Fibroblast of gingiva (primary cell): ENCODE measurements around the gene CLCN4.

Experiments used
- DNase-seq: peaks from one replicate; pipeline ENCODE4 v3.0.0-alpha.2; 2011; ENCODE audit warnings: low read depth

CLCN4 gene

DNA sequence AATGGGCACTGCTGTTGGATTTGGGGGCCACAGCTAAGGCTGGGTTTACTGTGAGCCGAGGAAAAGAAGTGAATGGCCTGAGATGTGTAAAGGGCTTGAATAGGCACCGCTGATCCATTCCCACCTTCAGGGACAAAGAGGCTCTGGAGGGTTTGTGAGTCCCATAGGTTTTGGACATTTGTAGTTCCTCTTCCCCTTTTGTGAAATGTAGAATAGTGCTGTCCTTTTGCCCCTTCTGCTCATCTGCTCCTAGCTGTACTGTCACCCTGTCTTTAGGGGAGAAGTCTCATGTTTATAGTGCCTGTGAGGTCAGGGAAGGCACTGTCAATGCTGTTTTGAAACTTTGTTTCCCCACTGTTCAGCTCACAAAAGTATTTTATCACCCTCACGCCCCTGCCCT, 26.4 kb upstream of the CLCN4 start:
- no peak for DNase-seq

DNA sequence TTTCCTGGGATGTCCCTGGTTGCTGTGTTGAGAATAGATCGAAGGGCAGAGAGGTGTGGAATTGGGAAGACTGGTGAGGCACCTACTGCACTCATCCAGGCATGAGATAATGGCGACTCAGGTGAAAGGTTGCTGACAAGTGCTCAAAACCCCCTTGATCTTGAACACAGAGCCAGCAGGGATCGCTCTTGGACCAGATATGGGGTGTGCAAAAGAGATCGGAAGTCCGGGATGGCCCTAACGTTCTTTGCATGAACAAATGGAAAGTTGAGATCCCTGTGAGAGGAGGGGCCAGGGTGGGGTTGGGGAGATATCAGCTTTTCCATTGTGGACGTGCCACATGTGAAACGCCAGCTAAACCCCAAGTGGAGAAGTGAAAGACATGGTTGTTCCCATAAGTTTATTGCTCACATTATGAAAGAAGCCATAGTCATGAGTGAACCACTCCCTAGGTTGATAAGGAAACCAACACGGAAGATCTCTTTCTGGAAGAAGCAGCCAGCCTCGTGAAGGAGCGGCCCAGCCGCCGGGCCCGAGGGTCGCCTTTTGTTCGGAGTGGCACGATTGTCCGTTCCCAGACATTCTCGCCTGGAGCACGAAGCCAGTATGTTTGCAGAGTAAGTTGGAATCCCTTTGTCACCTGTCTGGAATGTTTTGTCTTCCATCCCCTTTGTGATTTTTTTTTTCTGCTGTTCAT, 22.6 kb upstream of the CLCN4 start:
- no peak for DNase-seq

DNA sequence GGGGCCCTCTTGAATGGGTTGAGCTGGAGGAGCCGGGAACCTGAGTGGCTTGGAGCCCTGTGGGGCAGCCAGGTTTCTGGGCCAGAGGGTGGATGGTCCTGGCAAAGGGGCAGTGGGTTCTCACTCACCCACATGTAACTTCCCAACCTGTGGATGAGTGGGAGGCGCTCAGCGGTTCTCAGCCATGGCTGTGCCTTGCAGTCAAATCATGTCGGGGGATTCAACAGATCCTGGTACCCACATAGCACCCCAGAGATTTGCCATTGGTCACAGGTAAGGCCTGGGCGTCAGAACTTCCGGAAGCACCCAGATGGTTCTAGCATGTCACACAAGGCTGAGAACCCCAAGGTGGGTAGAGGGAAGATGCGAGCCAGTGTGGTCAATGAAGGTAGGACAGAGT, 21.9 kb upstream of the CLCN4 start:
- no peak for DNase-seq

DNA sequence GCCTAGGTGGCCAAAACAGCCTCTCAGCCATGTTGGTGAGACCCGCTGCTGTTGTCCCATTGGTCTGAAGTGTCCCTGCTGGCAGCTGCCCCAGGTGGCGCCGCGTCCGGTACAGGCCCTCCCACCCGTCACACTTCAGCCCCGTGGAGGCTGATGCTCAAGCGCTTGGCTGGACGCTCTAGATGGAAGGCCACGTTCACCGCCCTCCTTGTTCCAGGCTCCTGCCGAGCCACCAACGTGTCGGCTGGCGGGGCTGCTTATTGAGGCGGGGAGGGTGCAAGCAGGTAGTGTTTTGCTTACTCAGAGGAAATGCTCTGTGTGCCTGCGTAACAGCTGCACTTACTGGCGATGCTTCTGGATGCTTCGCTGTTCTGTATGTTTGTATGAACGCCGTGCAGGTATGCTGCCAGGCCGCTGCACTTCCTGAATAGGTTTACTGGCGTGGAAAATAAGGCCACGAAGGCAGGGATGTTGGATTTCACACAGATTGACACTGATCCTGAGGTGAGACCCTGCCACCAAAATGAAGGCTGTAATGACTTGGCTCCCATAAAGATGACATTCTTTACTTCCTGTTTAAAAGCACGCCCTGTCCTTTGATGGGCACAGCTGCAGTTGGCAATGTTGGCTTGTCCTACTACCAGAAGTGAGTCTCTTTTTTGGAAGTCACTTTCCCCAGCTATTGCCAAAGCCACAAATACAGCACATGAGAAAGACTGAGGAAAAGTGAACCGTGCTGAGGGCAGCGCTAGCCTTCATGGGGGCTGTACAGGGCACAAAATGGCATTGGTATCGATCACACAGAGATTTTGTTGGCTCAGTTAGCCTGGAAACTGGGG, 21.0 kb upstream of the CLCN4 start:
- no peak for DNase-seq

DNA sequence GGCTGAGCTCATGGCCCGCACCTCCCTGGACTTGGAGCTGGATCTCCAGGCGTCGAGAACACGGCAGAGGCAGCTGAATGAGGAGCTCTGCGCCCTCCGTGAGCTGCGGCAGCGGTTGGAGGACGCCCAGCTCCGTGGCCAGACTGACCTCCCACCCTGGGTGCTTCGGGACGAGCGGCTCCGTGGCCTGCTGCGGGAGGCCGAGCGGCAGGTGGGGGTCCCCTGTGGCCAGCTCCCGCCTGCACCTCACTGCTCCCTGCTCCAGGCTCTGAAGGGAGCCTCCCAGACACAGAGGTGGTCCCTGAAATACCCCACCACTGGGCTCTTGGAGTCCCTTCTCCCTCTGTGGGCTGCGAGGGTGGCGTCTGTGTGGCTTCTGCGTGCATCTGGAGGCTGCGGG, 18.0 kb upstream of the CLCN4 start:
- DNase-seq = no peak

DNA sequence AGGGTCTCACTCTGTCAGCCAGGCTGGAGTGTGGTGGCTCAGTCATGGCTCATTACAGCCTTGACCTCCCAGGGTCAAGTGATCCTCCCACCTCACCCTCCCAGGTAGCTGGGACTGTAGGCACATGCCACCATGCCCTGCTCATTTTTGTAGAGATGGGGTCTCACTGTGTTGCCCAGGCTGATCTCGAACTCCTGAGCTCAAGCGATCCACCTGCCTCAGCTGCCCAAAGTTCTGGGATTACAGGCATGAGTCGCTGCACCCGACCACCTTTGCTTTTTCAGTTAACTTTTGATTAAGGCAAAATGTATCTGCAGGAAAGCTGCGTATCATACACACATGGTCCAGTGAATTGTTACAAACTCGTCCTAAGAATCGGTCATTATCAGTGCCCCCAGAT, 16.5 kb upstream of the CLCN4 start:
- no peak for DNase-seq

DNA sequence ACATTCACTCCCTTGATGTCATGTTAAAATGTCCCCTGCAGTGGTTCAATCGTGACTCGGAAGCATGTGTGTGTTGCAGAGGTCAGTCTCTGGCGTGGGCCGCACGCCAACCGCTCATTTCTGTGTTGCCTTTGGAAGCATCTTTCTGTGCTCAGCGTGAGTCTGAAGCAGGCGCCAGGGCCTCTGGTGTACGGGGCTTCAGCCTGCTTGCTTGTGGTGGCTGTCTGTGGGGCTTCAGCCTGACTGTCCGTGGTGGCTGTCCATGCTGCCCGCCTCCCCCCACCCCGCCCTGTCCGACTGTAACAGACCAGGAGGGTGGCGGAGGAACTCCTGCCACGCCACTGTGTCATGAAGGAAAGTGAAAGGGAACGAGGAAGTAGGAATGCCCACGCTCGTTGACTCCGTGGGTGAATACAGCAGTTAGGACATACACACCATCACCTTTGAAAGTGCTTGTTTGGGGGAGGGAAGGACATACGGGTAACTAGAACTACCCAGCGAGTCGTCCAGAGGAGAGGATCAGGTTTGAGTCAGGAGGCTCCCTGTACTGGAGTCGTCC, 14.7 kb upstream of the CLCN4 start:
- DNase-seq = no peak

DNA sequence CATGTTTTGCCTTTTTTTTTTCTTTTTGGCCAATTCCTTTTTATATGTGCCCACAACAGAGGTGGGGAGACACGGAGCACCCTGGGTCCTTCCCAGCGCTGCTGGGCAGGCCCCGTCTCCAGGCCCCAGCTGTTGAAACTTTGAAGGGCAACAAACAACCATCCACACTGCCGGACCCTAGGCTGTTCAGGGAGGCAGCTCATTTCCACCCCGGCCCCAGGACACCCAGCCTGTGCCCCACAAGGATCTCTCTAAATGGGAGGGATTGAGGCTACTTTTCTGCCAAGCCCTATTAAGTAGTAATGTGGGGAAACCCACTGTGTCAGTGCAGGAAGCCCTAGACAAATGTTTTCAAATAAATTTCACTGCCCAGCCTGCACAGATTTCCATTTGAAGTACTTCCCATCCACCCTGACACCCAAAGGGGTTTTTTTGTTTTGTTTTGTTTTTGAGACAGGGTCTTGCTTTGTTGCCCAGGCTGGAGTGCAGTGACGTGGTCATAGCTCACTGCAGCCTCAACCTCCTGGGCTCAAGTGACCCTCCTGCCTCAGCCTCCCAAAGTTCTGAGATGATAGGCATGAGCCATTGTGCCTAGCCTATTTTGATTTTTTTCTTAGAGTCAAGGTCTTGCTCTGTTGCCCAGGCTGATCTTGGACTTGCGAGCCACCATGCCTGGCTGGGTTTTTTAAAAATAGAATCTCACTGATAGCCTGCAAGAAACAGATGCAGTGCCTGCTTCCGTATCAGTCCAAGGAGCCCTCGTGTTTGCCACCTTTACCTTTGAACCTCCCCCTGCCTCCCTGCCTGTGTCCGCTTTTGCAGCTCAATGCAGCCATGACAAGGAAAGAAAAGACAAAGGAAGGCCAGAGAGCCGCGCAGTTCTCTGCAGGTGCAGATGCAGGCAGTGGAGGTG, 13.4 kb upstream of the CLCN4 start:
- no peak for DNase-seq

DNA sequence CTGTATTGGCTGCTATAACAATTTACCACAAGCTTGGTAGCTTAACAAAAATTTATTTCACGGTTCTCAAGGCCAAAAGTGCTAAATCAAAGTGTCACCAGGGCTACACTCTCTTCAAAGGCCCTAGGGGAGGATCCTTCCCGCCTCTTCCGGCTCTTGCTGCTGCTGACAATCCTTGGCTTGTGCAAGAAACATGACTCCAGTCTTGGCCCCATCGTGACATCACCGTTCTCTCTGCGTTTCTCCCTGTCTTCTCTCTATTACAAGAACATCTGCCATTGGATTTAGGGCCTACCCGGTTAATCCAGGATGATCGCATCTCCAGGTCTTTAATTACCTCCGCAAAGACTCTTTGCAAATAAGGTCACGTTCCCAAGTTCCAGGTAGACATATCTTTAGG, 10.4 kb upstream of the CLCN4 start:
- no peak for DNase-seq

DNA sequence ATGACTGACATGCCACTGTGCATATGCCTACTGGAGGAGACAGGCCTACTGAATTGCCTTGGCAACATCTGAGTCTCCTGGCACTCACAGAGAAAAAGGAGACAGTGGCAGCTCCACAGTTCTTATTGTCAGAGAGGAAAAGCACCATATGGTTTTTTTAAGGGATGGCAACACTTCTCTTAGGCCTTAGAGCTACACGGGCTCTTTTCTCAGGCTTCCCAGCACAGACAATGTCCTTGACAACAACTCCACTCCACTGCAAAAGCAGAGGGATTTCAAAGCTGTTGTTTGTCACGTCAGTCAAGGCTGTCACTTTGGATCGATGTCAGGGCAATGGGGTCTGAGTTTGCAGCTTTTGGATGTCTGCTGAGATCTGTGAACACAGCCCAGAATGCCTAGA, 4.7 kb upstream of the CLCN4 start:
- DNase-seq = no peak

DNA sequence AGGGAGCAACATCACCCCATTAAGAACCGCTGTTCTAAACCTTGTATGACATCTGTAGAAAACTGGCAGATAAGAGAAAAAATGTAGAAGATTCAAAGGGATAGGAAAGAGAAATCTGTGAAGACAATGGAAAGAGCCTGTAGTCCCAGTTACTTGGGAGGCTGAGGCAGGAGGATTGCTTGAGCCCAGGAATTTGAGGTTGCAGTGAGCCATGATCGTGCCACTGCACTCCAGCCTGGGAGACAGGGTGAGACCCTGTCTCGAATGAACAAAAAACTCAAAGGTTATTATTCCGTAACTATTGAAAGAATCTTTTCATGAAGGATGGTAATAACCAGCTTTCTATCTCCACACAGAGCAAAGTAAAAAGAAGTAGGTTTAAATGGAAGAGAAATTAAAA, 1.6 kb upstream of the CLCN4 start:
- DNase-seq = no peak

DNA sequence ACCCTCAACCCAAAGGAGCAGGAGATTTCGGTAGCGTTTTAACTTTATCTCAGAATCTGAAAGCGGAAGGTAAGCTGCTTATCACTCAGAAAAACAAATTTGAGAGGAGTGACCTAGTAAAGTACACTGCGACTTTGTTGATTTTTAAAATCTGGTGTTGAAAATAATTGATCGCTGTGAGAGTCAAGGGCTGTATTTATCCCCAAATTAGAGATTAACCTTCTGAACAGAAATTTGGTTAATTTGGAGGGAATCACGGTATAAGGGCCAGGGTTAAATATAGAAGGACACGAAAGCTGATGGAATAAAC, 212 bp downstream of the CLCN4 start:
- DNase-seq = no peak

DNA sequence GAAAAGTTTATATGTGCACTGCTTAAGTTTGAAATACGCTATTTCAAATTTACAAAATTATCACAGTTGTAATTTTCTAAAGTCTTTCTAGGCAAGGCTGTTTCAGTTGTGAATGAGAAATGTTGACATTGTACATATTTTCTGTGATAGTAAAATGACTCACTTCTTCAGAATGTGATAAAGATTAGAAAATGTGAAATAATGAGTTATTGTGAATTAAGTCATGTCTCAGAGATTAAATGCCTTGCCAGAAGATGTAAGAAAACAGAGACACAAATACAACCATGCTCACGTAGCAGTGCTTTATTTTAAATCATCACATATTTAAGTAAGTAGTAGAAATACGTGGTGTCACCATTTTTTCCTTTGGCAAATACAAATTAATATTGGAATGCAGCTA, 768 bp downstream of the CLCN4 start:
- no peak for DNase-seq

DNA sequence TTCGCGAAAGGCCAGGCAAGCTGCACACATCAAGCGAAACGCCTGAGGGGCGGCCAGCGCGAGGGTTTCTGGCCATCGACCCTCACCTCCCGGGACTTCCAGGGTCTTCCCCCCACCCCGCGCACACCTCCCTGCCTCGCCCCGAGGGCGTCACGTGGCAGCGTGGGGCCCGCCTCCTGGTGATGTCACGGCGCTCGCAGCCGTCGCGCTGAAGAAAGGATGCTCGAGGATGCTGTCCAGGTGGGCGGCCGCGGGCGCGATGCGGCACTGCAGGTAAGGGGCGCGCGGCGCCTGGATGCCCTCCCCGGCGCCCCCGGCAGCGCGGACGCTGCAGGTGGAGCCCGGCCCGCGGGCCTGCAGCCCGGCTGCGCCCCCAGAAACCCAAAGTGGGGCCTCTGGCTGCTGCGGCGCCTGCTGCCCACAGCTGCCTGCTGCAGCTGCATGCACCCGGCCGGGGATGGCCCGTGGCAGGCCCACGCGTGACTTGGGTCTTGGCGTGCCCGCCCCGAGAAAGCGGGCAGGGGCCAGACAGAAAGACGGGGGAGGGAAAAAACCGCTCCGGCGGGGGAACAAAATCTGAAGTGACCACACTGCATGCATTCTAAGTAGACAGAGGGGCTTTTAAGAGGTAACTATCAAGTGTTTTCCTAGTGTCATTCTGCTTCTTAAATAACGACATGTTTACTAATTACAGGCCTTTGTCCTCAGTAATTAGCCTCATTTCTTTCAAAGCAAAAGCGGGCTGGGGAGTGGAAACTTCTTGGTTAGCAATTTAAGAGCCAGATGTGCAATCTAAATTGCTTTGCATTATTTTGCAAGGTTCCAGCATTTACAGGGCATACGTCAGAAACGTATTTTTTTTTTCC, 1.7 kb downstream of the CLCN4 start:
- DNase-seq = no peak

DNA sequence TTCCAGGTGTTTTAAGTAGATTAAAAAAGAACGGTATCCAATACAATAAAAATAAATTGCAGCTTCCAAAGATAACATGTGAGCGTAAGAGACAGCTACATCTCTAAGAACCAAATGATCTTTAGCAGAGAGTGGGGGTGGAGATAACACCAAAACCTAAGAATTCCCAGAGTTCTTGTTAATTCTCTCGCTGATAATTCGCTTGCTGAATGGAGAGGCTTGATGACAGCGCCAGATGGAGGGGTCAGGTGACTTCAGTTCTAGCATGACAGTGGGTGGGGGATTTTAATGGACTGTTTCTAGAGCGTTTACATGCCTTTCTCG, 2.3 kb downstream of the CLCN4 start:
- DNase-seq = no peak

DNA sequence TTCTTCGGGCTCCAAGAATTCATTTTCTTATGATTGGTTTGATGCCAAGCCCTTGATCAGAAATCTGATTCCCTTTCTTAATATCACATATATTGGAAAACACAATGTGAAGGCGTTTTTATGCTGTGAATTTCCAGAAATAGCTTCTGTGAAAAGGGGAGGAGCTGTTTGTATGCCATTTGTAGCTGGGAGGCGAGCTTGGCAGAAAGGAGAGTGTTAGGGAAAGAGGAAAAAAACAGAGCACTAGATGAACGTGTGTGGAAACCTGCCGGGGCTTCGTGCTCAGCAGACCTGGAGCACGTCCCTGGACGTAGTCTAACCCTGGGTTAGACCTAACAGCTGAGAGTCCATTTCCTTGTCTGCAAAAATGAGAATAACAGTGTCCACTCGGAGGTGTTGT, 3.4 kb downstream of the CLCN4 start:
- DNase-seq = no peak

DNA sequence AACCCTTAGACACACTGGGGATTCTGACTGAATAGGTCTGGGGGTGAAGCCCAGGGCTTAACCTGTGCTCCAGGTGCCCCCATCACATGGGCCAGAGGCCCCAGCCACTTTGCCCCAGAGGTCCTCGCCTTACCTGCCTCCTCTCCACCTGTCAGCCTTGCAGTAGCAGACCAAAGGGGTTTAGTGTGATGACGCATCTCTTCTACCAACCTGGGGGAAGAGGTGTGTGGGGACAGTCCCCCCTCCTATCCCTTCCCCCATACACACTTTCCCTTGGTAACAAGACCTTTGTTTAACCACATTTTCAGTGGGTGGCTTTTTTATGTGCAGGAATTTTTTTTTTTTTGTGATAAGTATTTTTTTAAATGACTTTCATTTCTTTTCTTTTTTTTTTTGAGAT, 6.3 kb downstream of the CLCN4 start:
- DNase-seq = no peak

DNA sequence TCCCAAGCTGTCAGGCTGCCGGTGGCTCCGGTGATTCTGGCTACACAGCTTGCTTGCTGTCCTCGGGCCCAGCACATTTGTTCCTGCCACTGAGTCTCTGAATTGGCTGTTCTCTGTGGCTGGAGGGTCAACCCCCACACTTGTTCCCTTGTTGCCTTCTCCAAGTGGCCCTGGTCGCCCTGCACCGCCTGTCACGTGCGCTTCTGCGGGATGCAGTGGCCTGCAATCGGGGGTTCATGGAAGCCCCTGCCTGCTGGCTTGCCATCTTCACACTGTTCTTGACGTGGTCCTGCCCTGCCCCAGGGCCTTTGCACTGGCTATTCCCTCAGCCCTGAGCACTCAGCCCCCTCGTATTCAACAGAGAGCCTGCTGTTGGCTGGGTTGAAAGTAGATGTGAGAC, 8.1 kb downstream of the CLCN4 start:
- DNase-seq = no peak

DNA sequence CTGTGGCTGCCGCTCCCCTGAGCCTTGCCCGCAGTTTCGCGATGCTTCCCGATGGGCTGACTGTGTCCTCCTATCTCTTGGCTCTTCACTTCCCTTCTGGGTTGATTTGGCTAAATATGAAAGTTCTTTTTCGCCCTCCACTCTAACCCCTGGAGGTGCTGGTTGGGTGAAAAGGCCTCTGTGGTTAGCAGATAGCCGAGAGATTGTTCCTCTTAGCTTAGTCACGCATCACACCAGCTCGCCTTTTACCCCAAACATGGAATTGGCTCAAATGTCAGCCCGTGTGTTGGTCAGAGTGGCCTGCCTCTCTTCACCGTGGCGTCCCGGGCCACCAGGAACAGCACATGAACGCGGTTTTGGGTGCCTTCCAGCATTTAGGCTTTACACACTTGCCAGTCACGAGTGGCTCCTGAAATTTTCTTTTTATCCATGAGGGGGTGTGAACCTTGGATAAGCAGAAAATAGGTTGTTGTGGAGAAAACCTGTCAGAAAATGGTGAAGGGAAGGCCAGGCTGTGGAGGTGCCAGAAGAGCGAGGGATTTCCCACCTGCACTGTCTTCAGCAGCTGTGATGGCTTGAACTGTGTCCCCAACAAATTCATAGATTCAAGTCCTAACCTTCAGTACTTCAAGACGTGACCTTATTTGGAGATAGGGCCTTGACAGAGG, 8.9 kb downstream of the CLCN4 start:
- no peak for DNase-seq

DNA sequence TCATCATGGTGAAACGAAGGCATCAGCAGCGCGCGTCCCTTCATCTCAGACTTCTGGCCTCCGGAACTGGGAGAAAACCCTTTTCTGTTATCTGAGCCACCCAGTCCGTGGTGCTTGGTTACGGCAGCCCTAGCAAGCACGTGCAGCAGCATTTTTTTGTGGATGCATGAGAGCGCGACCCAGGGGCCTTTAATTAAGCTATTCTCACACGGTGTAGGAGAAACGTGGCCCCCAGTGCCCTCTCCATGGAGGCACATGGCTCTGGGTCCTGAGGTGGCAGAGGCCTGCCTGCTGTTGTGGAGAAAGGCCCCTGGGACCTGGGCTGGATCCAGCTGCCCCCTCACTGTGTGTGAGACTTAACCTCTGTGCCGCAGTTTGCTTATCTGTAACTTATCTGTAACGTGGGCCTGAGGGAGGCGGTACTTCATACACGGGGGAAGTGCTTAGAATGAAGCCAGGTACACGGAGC, 9.5 kb downstream of the CLCN4 start:
- no peak for DNase-seq

DNA sequence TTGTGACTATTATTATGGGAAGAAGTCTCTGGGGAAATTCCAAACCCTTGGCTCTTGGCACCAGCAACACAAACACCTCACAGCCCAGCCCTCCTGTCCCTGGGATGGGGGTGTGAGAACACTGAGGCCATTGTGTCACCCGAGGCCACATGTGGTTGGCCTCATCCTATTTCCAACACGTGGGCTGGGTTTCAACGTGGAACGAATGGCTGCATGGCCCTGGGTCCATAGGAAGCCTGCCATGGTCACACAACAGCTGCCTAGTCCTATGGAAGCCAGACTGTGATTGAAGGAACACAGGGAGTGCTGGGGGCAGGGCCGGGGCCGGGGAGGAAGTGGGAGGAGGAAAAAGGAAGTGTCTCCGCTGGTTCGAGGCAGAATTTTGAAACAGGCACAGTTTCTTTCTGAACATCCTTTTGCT, 10.0 kb downstream of the CLCN4 start:
- DNase-seq = no peak
